HepG2 (cell line): ENCODE results near the gene ZNF90. TPM values are rescaled to one million over a fixed set of nuclear protein-coding genes. Genes with fewer than 3 reads are reported as not detected.
A peak's percentile ranks its signal among the peaks of the same experiment; 100 is the strongest.

Experiments used
- ATF1 ChIP-seq: IDR thresholded peaks from 2 replicates; pipeline ENCODE4 v1.6.1; 2016; ENCODE audit warnings: mild to moderate bottlenecking, control low read depth
- CAMTA2 ChIP-seq: sonication (generic); formaldehyde crosslinking; IDR thresholded peaks from 2 replicates; pipeline ENCODE4 v1.4.0; 2020; ENCODE audit warnings: mild to moderate bottlenecking, missing genetic modification reagents, borderline replicate concordance
- ELF1 ChIP-seq: sonication (generic); formaldehyde crosslinking; IDR thresholded peaks from 2 replicates; pipeline ENCODE4 v1.4.0; 2020; ENCODE audit warnings: missing genetic modification reagents
- ELF3 ChIP-seq: IDR thresholded peaks from 2 replicates; pipeline ENCODE4 v1.6.1; 2016; ENCODE audit warnings: missing genetic modification reagents, missing compliant biosample characterization
- HDAC6 ChIP-seq: fragments of 200-600 bp; sonication (generic); IDR thresholded peaks from 2 replicates; pipeline ENCODE4 v1.7.0; 2017; ENCODE audit warnings: mild to moderate bottlenecking, antibody characterized with exemption, low read length, low read depth
- KLF13 ChIP-seq: sonication (generic); formaldehyde crosslinking; IDR thresholded peaks from 2 replicates; pipeline ENCODE4 v1.4.0; 2020; ENCODE audit warnings: mild to moderate bottlenecking, missing genetic modification reagents
- POGZ ChIP-seq: sonication (generic); formaldehyde crosslinking; IDR thresholded peaks from 2 replicates; pipeline ENCODE4 v1.4.0; 2020; ENCODE audit warnings: mild to moderate bottlenecking, missing genetic modification reagents
- POLR2G ChIP-seq: fragments of 200-400 bp; formaldehyde crosslinking; IDR thresholded peaks from 2 replicates; pipeline ENCODE4 v1.6.1; 2018; ENCODE audit warnings: mild to moderate bottlenecking, low read depth, low read length, moderate library complexity
- RBFOX2 ChIP-seq: fragments of 200-400 bp; formaldehyde crosslinking; IDR thresholded peaks from 2 replicates; pipeline ENCODE4 v1.6.1; 2017; ENCODE audit warnings: low read depth, mild to moderate bottlenecking, low read length
- RBM39 ChIP-seq: fragments of 200-400 bp; formaldehyde crosslinking; IDR thresholded peaks from one replicate; pipeline ENCODE4 v1.6.1; 2018; ENCODE audit warnings: antibody characterized with exemption, mild to moderate bottlenecking, low read depth, low read length; ENCODE audit not compliant: poor library complexity, severe bottlenecking
- TGIF2 ChIP-seq: IDR thresholded peaks from 2 replicates; pipeline ENCODE4 v1.6.1; 2016; ENCODE audit warnings: control low read depth, missing compliant biosample characterization
- ZFP90 ChIP-seq: sonication (generic); formaldehyde crosslinking; IDR thresholded peaks from 2 replicates; pipeline ENCODE4 v1.8.0; 2022; ENCODE audit warnings: missing genetic modification reagents, mild to moderate bottlenecking, inconsistent platforms, borderline replicate concordance
- ZMYM4 ChIP-seq: sonication (generic); formaldehyde crosslinking; IDR thresholded peaks from 2 replicates; pipeline ENCODE4 v1.8.1; 2023; ENCODE audit warnings: mild to moderate bottlenecking, missing genetic modification reagents
- ZNF292 ChIP-seq: sonication (generic); formaldehyde crosslinking; IDR thresholded peaks from 2 replicates; pipeline ENCODE4 v1.8.1; 2022; ENCODE audit warnings: mild to moderate bottlenecking, low read depth, missing genetic modification reagents, borderline replicate concordance
- ZNF558 ChIP-seq: sonication (generic); formaldehyde crosslinking; IDR thresholded peaks from 2 replicates; pipeline ENCODE4 v1.9.0; 2022; ENCODE audit warnings: mild to moderate bottlenecking, missing genetic modification reagents, borderline replicate concordance
- ZNF660 ChIP-seq: sonication (generic); formaldehyde crosslinking; IDR thresholded peaks from 2 replicates; pipeline ENCODE4 v1.5.1; 2020; ENCODE audit warnings: mild to moderate bottlenecking, low read depth, missing genetic modification reagents, borderline replicate concordance
- ZNF703 ChIP-seq: sonication (generic); formaldehyde crosslinking; IDR thresholded peaks from 2 replicates; pipeline ENCODE4 v1.5.1; 2020; ENCODE audit warnings: missing genetic modification reagents, mild to moderate bottlenecking, moderate library complexity, borderline replicate concordance
- polyA plus RNA-seq, 8 experiments: library from polyadenylated mRNA; depleted of rRNA in 3 of 8; stranded (reverse) in 7 of 8; unstranded in 1 of 8; fragments of >200 nt; fragmentation: Illumina TruSeq in 4 of 8; extraction: Trizol in 4 of 8; gene quantifications; 2 replicates each; pipeline versions ENCODE4 v1.2.1 to v1.2.3, GENCODE V29; 2011 to 2016; ENCODE audit warnings: low read depth in 4 of 8, missing spikeins in 1 of 8, mixed read lengths in 1 of 8; ENCODE audit not compliant: insufficient read depth in 1 of 8
- total RNA-seq, 5 experiments: library from RNA; depleted of rRNA; stranded (reverse); fragments of >200 nt; fragmentation: Illumina TruSeq; extraction: Trizol; gene quantifications; 2 replicates each; pipeline ENCODE4 v1.2.3, GENCODE V29; 2016; ENCODE audit warnings: low read depth in 1 of 5
- TF ChIP-seq, protein P1 (sequence below): sonication (generic); formaldehyde crosslinking; IDR thresholded peaks from 2 replicates; pipeline ENCODE4 v1.8.1; 2023; ENCODE audit warnings: mild to moderate bottlenecking, missing genetic modification reagents
- TF ChIP-seq, protein P2 (sequence below): sonication (generic); formaldehyde crosslinking; IDR thresholded peaks from 2 replicates; pipeline ENCODE4 v1.4.0; 2020; ENCODE audit warnings: missing genetic modification reagents
- TF ChIP-seq, protein P3 (sequence below): IDR thresholded peaks from 2 replicates; pipeline ENCODE4 v1.6.1; 2016; ENCODE audit warnings: mild to moderate bottlenecking
- TF ChIP-seq, protein P4 (sequence below): sonication (generic); formaldehyde crosslinking; IDR thresholded peaks from 2 replicates; pipeline ENCODE4 v1.4.0; 2020; ENCODE audit warnings: mild to moderate bottlenecking, missing genetic modification reagents
- TF ChIP-seq, protein P5 (sequence below): IDR thresholded peaks from 2 replicates; pipeline ENCODE4 v1.6.1; 2016; ENCODE audit warnings: low read depth, borderline replicate concordance
- TF ChIP-seq, protein P6 (sequence below): sonication (generic); formaldehyde crosslinking; IDR thresholded peaks from 2 replicates; pipeline ENCODE4 v1.4.0; 2020; ENCODE audit warnings: missing genetic modification reagents

Gene ZNF90
- total and polyA plus RNA-seq, 2 of the 13 experiments (the other 11 are each of a cell fraction or from before 2014, with no cell fraction given): 2.1 to 3.8 TPM

DNA sequence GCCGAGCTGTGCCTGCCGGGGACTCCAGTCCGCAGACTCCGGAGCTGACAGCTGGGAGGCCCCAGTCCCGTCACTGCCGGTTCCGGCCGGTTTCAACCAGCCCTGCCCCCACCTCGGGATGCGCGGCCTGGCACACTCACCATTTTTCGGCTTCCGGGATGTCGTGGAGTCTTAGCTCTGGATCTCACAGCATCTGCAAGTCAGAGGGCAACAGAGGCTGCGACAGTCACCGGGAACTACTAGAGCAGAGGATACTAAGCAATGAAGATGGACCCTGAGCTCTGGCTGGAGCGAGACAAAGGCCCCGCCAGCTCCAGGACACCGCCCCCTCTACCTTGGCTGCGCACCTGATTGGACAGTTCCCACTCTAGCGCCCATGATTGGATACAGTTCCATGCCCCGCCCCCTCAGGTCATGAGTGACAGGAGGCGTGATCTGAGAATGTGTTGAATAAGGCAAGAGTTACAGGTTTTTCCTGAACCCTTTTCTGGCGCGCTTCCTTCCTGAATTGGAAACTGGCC is 38.5 kb upstream of the ZNF90 start, which contains the start of gene ZNF682 (continued):
- TF ChIP-seq POGZ (CRISPR knock-in tag): peak; percentile 66
- TF ChIP-seq, protein P1, sequence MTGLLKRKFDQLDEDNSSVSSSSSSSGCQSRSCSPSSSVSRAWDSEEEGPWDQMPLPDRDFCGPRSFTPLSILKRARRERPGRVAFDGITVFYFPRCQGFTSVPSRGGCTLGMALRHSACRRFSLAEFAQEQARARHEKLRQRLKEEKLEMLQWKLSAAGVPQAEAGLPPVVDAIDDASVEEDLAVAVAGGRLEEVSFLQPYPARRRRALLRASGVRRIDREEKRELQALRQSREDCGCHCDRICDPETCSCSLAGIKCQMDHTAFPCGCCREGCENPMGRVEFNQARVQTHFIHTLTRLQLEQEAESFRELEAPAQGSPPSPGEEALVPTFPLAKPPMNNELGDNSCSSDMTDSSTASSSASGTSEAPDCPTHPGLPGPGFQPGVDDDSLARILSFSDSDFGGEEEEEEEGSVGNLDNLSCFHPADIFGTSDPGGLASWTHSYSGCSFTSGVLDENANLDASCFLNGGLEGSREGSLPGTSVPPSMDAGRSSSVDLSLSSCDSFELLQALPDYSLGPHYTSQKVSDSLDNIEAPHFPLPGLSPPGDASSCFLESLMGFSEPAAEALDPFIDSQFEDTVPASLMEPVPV (CRISPR knock-in tag): peak; percentile 48; the same call in 1 of the 2 replicates
- no peak for TF ChIP-seq CAMTA2 (CRISPR knock-in tag)
- TF ChIP-seq TGIF2: peak; percentile 49; the same call in 1 of the 2 replicates
- 0 out of 2 replicates have a peak, but pooled peaks have one; percentile 13 for TF ChIP-seq ELF3 (CRISPR knock-in tag)
- peak; percentile 59 for TF ChIP-seq RBM39
- TF ChIP-seq ELF1 (CRISPR knock-in tag): peak; percentile 58; the same call in 1 of the 2 replicates
- peak; percentile 90 for TF ChIP-seq ZMYM4
- TF ChIP-seq ZNF660: no peak
- TF ChIP-seq, protein P2, sequence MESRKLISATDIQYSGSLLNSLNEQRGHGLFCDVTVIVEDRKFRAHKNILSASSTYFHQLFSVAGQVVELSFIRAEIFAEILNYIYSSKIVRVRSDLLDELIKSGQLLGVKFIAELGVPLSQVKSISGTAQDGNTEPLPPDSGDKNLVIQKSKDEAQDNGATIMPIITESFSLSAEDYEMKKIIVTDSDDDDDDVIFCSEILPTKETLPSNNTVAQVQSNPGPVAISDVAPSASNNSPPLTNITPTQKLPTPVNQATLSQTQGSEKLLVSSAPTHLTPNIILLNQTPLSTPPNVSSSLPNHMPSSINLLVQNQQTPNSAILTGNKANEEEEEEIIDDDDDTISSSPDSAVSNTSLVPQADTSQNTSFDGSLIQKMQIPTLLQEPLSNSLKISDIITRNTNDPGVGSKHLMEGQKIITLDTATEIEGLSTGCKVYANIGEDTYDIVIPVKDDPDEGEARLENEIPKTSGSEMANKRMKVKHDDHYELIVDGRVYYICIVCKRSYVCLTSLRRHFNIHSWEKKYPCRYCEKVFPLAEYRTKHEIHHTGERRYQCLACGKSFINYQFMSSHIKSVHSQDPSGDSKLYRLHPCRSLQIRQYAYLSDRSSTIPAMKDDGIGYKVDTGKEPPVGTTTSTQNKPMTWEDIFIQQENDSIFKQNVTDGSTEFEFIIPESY (CRISPR knock-in tag): no peak
- TF ChIP-seq, protein P3, sequence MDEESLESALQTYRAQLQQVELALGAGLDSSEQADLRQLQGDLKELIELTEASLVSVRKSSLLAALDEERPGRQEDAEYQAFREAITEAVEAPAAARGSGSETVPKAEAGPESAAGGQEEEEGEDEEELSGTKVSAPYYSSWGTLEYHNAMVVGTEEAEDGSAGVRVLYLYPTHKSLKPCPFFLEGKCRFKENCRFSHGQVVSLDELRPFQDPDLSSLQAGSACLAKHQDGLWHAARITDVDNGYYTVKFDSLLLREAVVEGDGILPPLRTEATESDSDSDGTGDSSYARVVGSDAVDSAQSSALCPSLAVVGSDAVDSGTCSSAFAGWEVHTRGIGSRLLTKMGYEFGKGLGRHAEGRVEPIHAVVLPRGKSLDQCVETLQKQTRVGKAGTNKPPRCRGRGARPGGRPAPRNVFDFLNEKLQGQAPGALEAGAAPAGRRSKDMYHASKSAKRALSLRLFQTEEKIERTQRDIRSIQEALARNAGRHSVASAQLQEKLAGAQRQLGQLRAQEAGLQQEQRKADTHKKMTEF (CRISPR knock-in tag): 0 out of 2 replicates have a peak, but pooled peaks have one; percentile 17
- TF ChIP-seq HDAC6: no peak
- TF ChIP-seq, protein P4, sequence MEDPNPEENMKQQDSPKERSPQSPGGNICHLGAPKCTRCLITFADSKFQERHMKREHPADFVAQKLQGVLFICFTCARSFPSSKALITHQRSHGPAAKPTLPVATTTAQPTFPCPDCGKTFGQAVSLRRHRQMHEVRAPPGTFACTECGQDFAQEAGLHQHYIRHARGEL (CRISPR knock-in tag): no peak
- TF ChIP-seq, protein P5, sequence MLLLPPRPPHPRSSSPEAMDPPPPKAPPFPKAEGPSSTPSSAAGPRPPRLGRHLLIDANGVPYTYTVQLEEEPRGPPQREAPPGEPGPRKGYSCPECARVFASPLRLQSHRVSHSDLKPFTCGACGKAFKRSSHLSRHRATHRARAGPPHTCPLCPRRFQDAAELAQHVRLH (CRISPR knock-in tag): no peak
- peak; percentile 25; the same call in 1 of the 2 replicates for TF ChIP-seq ZNF292
- TF ChIP-seq, protein P6, sequence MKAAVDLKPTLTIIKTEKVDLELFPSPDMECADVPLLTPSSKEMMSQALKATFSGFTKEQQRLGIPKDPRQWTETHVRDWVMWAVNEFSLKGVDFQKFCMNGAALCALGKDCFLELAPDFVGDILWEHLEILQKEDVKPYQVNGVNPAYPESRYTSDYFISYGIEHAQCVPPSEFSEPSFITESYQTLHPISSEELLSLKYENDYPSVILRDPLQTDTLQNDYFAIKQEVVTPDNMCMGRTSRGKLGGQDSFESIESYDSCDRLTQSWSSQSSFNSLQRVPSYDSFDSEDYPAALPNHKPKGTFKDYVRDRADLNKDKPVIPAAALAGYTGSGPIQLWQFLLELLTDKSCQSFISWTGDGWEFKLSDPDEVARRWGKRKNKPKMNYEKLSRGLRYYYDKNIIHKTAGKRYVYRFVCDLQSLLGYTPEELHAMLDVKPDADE (CRISPR knock-in tag): no peak
- TF ChIP-seq RBFOX2: peak; percentile 44; the same call in 1 of the 2 replicates
- TF ChIP-seq POLR2G: peak; percentile 50
- no peak for TF ChIP-seq ZNF558 (CRISPR knock-in tag)
- TF ChIP-seq ZFP90 (CRISPR knock-in tag): 0 out of 2 replicates have a peak, but pooled peaks have one; percentile 32
- TF ChIP-seq ZNF703: no peak
- no peak for TF ChIP-seq KLF13 (CRISPR knock-in tag)
- peak; percentile 71 for TF ChIP-seq ATF1
